NCI-H1092 treated with DMSO at 0.1 percent for 48 hours (cell line): ENCODE measurements around the gene GAGE12J.
"Not testable (repeated sequence)": the region's sequence is repeated elsewhere in the genome, so short reads cannot be mapped to it uniquely, and the experiment has no call there.

Experiments
- DNase-seq: peaks from one replicate; lab custom pipeline; 2025; lab: John Stamatoyannopoulos, UW

The GAGE12J gene

GRCh38 chrX:49321737-49322136 lies at the start of gene GAGE12J:
GAGE12J (plus strand) TSS chrX:49322037; CDS start chrX:49323194, 1,157 bp downstream.
- DNase-seq = not testable (repeated sequence)

GRCh38 chrX:49272421-49272820 lies 49.4 kb upstream of the GAGE12J start:
- no peak for DNase-seq

- DNase-seq = no peak
Measured at GRCh38 chrX:49273181-49273727, 48.6 kb upstream of the GAGE12J start.

GRCh38 chrX:49276207-49276606 lies 45.6 kb upstream of the GAGE12J start:
- DNase-seq = no peak

- no peak for DNase-seq
Measured at GRCh38 chrX:49276671-49277534, 44.9 kb upstream of the GAGE12J start.

GRCh38 chrX:49277535-49277830 lies 44.4 kb upstream of the GAGE12J start:
- DNase-seq = no peak

- no peak for DNase-seq
Measured at GRCh38 chrX:49278081-49278480, 43.8 kb upstream of the GAGE12J start.

GRCh38 chrX:49282647-49283011 lies 39.2 kb upstream of the GAGE12J start:
- DNase-seq = peak; percentile 22

- DNase-seq = no peak
Measured at GRCh38 chrX:49284212-49284611, 37.6 kb upstream of the GAGE12J start.

- DNase-seq = no peak
Measured at GRCh38 chrX:49286136-49286535, 35.7 kb upstream of the GAGE12J start.

GRCh38 chrX:49286581-49286980 lies 35.3 kb upstream of the GAGE12J start:
- no peak for DNase-seq

- no peak for DNase-seq
Measured at GRCh38 chrX:49287665-49288064, 34.2 kb upstream of the GAGE12J start.

- no peak for DNase-seq
Measured at GRCh38 chrX:49290215-49290614, 31.6 kb upstream of the GAGE12J start.

GRCh38 chrX:49291615-49292337 lies 30.1 kb upstream of the GAGE12J start:
- DNase-seq = peak; percentile 13

- DNase-seq = no peak
Measured at GRCh38 chrX:49292400-49293362, 29.2 kb upstream of the GAGE12J start.

GRCh38 chrX:49299293-49299692 lies 22.5 kb upstream of the GAGE12J start:
- not testable (repeated sequence) for DNase-seq

- DNase-seq = no peak
Measured at GRCh38 chrX:49300703-49301102, 21.1 kb upstream of the GAGE12J start.

GRCh38 chrX:49303346-49303745 lies 18.5 kb upstream of the GAGE12J start, which contains the start of gene GAGE10:
GAGE10 (plus strand) TSS chrX:49303646; CDS start chrX:49304860, 1,214 bp downstream.
- DNase-seq = no peak

- DNase-seq = not testable (repeated sequence)
Measured at GRCh38 chrX:49307775-49308174, 14.1 kb upstream of the GAGE12J start.

- no peak for DNase-seq
Measured at GRCh38 chrX:49308604-49309269, 13.1 kb upstream of the GAGE12J start.

GRCh38 chrX:49309401-49309981 lies 12.3 kb upstream of the GAGE12J start:
- DNase-seq = no peak
